GM18873 (cell line): ENCODE measurements around the gene RPL29.
"Not testable (repeated sequence)": the region's sequence is repeated elsewhere in the genome, so short reads cannot be mapped to it uniquely, and the experiment has no call there.

Experiments used
- ATAC-seq: cut with Tn5 transposase; IDR thresholded peaks from one replicate; pipeline ENCODE4 v1.9.1; 2021; ENCODE audit warnings: mild to moderate bottlenecking, moderate library complexity, moderate number of reproducible peaks; ENCODE audit not compliant: unreplicated experiment, low FRiP score

Gene RPL29

GRCh38 chr3:52007291-52007690, 11.6 kb upstream of the RPL29 start:
- no peak for ATAC-seq

- no peak for ATAC-seq
These were observed 11.1 kb upstream of the RPL29 start for GRCh38 chr3:52006820-52007133.

GRCh38 chr3:52006017-52006819, 10.5 kb upstream of the RPL29 start:
- no peak for ATAC-seq

- no peak for ATAC-seq
These were observed 9.9 kb upstream of the RPL29 start for GRCh38 chr3:52005571-52005986.

GRCh38 chr3:52004906-52005395, 9.3 kb upstream of the RPL29 start:
- no peak for ATAC-seq

GRCh38 chr3:52004163-52004787, 8.6 kb upstream of the RPL29 start:
- ATAC-seq, result no peak

GRCh38 chr3:52002748-52003147, 7.1 kb upstream of the RPL29 start:
- no peak for ATAC-seq

- ATAC-seq, result no peak
These were observed 5.8 kb upstream of the RPL29 start for GRCh38 chr3:52001443-52001974.

GRCh38 chr3:51999846-52000245, 4.2 kb upstream of the RPL29 start:
- no peak for ATAC-seq

GRCh38 chr3:51998774-51999173, 3.1 kb upstream of the RPL29 start:
- ATAC-seq, result no peak

- no peak for ATAC-seq
These were observed 2.4 kb upstream of the RPL29 start for GRCh38 chr3:51997935-51998596.

- no peak for ATAC-seq
These were observed 1.5 kb upstream of the RPL29 start for GRCh38 chr3:51997172-51997571.

- ATAC-seq, result no peak
These were observed 1.2 kb downstream of the RPL29 start for GRCh38 chr3:51994530-51994929.

GRCh38 chr3:51993657-51994056, 2.0 kb downstream of the RPL29 start:
- not testable (repeated sequence) for ATAC-seq

GRCh38 chr3:51992017-51992682, 3.5 kb downstream of the RPL29 start:
- ATAC-seq, result no peak

- ATAC-seq, result not testable (repeated sequence)
These were observed 5.2 kb downstream of the RPL29 start for GRCh38 chr3:51990501-51990971.

GRCh38 chr3:51988286-51989146, 7.2 kb downstream of the RPL29 start:
- ATAC-seq, result no peak

- no peak for ATAC-seq
These were observed 8.1 kb downstream of the RPL29 start for GRCh38 chr3:51987568-51987967.
